Smooth muscle cell of bladder (primary cell): ENCODE data around the gene MAGEA1. TPM values are rescaled to one million over a fixed set of nuclear protein-coding genes. Genes with fewer than 3 reads are reported as not detected.

Experiments used
- total RNA-seq: library from RNA; depleted of rRNA; stranded (reverse); fragments of >200 nt; gene quantifications from 2 replicates; pipeline ENCODE4 v1.2.3, GENCODE V29; 2014

Gene MAGEA1
- total RNA-seq, result 0.14 TPM in 1 of 2 replicates, not detected in the other

GRCh38 chrX:153179131-153179530, at the start of gene MAGEA1:
Gene MAGEA1, plus strand, starts transcription at chrX:153179284. Its CDS starts 3,106 bp downstream, at chrX:153182390.

Other genes starting within 250 kb of the MAGEA1 start
- not detected in 2 replicates for gene PNMA5, start 185.2 kb upstream of the MAGEA1 start, total RNA-seq
- under 0.01 and 0.28 TPM in 2 replicates for gene PNMA3, start 122.8 kb upstream of the MAGEA1 start, total RNA-seq
- gene PNMA6A, start 106.8 kb upstream of the MAGEA1 start, total RNA-seq, result 1.6 and 3.2 TPM in 2 replicates
- not detected in 2 replicates for gene PNMA6F, start 142.5 kb downstream of the MAGEA1 start, total RNA-seq
- gene ZNF275, start 154.9 kb downstream of the MAGEA1 start, total RNA-seq, result 5.8 and 7.1 TPM in 2 replicates
- gene PNMA6E, start 222.1 kb downstream of the MAGEA1 start, total RNA-seq, result not detected in 2 replicates
- gene ZFP92, start 232.2 kb downstream of the MAGEA1 start, total RNA-seq, result 0.14 and 0.28 TPM in 2 replicates